IPS-NIHi11 (cell line): ENCODE results near the gene RASA3.
"Not testable (repeated sequence)": the region's sequence is repeated elsewhere in the genome, so short reads cannot be mapped to it uniquely, and the experiment has no call there.

Source experiments
- DNase-seq: peaks from one replicate; pipeline ENCODE4 v3.0.0; 2012; ENCODE audit warnings: mixed read lengths, low spot score

The RASA3 gene

DNA sequence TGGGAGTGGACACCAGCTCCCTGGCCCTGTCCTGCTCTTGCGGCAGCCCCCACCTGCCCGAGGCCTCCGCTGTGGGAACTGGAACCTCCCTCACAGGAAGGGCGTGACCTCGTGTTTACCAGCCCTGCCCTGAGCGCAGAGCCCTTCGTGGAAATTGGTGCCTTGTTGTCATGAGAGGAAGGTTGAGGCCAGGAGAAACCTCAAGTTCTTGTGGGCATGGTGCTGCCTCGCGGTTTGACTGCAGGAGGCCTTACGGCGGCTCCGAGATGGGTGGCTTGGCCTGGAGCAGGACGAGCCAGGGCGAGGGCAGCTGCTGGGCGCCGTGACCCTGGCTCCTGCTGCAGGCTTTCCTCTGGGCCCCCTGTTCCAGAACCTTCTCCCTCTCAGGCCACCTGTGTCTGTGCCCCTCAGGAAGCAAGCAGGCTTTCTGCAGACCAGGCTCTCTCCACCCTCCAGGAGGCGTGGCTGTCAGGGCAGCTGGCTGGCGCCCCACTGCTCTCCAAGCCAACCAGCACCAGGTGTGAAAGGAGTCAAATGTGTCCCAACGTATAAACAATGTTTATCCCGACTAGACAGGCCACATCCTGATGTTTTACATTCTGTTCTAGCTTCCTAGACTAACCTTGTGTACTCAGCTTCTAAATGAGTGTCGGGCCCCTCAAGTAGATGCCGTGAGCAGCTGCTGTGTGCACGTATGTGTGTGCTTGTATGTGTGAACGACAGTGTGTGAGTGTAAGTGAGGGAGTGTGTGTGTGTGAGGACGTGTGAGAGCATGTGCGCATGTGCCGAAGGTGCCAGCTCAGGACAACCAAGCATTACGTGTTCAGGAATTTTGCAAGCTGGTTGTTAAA is 10.4 kb upstream of the RASA3 start:
- no peak for DNase-seq

DNA sequence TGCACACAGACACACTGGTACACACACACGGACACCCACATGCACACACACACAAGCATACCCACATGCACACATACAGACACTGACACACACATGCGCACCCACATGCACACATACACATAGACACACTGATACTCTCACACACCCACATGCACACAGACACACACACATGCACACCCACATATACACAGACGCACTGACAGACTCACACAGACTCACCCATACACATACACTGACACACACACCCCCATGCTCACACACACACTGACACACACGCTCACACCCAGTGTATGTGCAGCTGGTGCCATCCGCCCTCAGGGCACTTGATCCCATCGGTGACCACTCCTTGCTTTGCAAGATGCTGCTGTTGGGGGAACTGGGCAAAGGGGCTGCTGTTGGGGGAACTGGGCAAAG is 9.7 kb upstream of the RASA3 start:
- no peak for DNase-seq

DNA sequence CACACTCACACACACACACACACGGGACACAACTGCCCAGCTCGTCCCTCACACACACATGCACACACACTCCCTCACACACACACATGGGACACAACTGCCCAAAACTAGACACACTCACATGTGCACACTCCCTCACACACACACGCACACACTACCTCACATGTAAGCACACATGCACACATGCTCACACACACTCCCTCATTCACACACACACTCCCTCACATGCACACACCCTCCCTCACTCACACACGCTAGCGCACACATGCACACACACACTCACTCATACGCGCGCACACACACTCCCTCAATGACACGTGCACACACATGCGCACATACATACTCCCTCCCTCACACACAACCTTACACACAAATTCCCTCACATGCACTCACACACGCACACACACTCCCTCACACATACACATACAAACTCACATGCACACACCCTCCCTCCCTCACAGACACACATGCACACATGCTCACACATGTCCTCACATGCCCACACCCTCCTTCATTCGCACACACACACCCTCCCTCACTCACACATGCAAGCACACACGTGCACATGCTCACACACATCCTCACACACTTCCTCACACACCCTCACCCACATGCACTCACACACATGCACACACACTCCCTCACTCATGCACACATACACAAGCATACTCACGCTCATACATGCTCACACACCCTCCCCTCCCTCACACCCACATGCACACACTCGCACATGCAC is 9.0 kb upstream of the RASA3 start:
- DNase-seq, result no peak

DNA sequence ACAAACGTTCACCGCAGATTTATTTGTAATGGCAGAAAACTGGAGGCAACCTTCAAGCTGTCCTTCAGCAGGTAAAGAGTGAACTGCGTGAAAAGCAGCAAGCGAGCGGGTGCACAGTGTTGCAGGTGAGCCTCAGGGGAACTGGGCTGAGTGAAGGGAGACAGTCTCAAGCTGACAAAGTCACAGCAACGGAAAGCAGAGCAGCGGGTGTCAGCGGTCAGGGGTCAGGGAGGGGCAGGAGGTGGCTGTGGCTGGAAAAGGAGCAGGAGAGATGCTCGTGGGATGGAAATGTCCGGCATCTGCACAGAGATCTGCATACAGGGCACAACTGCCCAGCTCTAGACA is 8.5 kb upstream of the RASA3 start:
- no peak for DNase-seq

DNA sequence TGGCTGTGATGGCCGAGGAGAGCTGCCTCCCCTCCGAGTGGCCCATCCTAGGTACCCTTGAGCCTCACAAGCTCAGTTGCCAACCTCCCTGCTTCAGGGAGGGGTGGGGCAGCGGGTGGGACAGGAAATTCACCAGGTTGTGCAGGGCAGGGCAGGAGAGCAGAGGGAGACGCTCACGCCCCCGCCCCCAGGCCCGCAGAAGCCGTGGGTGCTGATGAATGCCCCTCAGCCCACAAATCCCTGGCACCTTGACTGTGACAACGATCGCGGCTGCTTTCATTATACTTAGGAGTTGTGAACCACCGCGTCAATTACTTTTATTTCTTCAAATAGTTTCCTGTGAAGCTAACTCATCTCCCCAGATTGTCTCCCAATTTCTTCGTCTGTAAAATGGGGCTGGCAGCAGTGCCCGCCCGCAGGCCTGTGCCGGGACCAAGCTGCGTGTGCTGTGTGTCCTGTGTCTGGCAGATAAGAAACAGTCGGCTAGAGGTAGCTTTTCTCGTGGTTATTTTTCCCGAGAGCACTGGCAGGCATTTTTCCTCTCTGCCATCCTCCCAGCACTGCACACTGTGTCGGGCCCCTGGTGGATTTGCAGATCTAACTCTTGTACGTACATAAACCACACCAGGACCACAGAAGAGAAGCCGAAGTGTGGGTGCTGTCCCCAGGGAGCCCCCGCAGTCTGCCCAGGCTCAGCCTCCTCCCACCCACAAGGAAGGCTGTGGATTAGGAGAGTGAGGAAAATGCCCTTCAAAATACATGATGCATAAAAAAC is 7.9 kb upstream of the RASA3 start:
- DNase-seq, result no peak

DNA sequence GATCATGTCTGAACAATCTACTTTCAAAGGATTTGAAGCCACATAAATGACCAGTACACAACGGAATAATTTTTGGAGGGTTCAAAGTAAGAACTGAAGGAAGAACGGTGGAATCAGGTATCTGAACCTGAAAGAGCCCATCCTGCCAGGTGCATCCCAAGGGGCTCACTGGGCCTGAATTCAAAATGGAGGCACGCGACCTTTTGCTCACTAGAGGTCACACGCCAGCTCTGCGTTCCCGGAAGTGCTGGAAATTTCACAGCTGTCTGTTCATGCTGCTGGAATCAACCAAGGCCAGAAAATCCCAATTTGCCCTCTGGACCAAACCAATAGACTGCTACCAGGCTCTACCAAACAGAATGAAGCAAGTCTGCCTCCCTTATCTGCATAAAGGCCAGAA is 4.2 kb upstream of the RASA3 start:
- DNase-seq, result no peak

DNA sequence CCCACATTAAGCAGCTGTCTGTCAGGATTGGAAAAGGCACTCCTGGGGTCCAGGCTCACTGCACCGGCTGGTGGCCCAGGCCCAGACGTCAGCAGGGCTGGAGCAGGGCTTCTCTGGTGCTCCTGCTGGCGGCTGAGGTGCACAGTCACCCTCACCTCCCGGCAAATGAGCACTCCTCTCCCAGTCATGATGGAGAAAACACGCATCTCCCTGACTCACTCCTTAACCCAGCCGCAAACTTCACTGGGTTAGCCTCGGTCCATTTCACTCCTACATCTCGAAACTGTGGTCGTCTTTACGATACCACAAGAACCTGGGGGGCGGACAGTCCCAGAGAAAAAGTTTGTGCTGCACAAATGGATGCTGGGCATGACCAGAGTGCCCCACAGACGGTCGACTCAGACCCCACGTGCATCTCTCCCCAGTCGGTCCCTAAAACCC is 3.3 kb upstream of the RASA3 start:
- DNase-seq, result no peak

DNA sequence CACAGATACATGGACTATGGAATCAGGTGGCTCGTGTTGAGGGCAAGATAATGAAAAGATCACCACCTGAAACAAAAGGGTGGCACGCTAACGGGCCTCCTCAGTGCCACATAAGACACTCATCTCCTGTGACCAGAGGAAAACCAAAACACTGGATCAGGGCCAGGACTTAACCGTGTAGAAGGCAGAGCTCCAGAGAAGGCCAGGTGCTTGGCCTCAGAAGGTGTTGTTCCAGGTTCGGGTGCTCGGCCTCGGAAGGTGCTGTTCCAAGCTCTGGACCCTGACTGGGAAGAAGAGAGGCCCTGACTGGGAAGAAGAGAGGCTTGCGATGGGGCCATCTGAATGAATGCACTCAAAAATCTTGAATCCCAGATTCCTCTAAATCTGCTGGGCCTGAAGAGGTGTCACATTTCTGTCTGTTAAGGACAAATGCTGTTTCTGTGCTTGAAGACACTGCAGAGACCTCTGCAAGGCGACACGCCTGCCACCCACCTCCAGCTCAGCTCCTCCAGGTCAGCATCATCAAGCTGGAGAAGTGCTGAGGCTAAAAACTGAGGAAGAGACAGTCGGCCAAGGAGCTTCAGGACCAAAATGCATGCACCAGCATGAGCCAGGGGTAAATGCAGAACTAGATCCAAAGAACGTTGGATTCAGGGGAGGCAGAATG is 2.7 kb upstream of the RASA3 start:
- no peak for DNase-seq

DNA sequence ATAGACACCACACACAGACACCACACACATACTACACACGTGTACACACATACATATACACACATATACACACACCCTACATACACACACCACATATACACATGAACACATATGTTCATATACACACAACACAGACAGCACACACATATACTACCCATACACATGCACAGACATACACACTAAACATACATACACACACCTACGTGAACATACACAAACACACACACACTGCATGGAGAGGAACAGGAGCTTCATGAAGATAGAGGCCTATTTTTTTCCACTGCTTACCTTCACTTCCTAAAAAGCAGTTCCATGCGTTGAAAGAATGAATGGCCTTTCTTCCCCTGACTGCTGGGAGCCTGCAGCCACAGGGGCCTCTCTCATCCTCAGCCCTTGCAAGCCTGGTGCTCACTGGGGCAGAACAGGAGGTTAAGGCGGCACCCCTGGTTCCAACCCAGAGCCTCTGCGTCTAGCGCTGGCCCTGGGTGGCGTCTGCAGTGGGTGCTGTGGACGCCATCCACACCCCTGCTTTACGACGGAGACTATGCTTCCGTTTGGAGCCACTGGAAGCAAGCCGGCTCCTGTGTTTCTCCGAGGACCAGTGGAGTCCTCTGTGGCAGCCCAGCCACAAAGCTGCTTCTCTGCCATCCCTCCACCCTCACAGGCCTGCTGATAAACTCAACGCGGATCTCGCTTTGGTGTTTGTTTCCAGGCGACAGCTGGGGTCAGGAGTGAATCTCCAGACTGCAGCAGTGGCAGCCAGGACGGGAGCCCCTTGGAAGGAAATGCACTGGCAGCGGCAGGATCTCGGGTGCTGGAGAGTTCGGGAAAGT is 1.9 kb upstream of the RASA3 start:
- DNase-seq, result peak; percentile 45

DNA sequence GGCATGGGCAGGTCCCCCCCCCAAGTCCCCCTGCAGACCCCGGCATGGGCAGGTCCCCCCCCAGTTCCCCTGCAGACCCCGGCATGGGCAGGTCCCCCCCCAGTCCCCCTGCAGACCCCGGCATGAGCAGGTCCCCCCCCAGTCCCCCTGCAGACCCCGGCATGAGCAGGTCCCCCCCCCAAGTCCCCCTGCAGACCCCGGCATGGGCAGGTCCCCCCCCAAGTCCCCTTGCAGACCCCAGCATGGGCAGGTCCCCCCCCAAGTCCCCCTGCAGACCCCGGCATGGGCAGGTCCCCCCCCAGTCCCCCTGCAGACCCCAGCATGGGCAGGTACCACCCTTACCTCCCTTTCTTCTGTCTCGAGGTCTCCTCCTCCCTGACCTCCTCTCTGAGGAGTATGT is 1.1 kb upstream of the RASA3 start:
- not testable (repeated sequence) for DNase-seq

DNA sequence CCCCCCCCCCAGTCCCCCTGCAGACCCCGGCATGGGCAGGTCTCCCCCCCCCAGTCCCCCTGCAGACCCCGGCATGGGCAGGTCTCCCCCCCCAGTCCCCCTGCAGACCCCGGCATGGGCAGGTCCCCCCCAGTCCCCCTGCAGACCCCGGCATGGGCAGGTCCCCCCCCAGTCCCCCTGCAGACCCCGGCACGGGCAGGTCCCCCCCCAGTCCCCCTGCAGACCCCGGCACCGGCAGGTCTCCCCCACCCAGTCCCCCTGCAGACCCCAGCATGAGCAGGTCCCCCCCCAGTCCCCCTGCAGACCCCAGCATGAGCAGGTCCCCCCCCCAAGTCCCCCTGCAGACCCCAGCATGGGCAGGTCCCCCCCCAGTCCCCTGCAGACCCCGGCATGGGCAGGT is 703 bp upstream of the RASA3 start:
- not testable (repeated sequence) for DNase-seq

DNA sequence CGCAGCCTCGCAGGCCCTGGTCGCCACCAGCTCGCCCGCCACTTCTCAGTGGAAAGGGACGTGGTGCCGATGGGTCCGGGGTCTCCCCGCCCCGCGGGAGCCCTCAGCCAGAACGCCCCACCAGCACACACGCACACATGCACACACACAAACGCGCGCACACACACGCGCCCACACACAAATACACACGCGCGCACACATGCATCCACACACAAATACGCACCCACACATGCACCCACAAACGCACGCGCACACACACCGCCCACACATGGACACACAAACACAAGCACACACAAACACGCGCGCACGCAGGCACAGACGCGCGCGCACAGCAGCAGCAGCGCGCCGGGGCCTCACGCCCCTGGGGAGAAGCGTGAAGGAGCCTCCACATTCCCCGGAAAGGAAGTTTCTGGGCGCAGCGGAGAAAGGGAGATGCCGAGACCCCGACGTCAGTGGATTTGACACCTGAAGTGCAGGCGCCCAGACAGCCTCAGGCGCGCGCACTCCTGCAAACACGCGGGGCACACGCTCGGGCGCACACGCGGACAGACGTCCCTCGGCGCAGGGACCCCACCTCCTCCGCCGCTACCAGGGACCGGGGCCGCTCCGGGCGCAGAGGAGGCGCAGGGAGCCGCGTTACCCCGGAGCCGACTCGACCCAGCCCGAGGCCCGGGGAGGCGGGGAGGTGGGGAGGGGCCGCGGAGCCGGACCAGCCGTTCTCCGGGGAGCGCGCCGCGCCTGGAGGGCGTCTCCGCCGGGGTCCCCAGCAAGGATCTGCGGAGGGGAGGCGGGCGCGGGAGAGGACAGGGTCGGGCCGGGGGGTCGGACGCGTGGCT is 622 bp downstream of the RASA3 start:
- peak; percentile 72 for DNase-seq

DNA sequence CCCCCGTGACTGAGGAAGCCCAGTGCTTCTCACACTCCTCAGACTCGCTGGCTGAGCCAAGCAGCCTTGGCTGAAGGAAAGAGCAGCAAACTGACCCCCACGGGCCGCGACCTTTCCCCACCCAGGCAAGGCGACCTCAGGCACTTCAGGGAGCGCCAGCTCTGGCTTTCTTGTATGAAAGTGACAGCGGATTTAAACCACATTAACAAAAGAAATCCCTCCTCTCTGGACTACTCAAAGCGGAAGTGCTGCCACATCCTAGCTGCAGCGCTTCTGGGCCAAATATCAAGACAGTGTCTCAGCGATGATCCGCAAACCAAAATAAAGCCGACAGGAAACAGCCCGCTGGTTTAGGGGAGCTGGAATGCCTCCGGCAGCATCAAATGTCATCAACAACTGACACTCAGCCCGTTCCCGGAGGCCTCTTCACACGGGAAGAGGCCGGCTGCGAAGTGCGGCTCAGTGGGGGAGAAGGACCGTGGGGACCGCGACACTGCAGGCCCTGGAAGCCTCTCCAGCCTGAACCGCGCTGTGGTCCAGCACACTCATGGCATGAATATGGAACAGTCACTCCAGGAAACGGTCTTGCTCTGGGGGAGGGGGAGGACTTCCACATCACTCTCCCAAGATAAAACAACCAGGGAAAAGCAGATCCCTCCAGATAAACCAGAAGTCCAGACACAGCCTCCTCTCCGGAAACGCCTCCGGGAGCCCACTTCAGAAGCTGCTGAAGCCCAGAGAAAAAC is 1.4 kb downstream of the RASA3 start:
- DNase-seq, result no peak

DNA sequence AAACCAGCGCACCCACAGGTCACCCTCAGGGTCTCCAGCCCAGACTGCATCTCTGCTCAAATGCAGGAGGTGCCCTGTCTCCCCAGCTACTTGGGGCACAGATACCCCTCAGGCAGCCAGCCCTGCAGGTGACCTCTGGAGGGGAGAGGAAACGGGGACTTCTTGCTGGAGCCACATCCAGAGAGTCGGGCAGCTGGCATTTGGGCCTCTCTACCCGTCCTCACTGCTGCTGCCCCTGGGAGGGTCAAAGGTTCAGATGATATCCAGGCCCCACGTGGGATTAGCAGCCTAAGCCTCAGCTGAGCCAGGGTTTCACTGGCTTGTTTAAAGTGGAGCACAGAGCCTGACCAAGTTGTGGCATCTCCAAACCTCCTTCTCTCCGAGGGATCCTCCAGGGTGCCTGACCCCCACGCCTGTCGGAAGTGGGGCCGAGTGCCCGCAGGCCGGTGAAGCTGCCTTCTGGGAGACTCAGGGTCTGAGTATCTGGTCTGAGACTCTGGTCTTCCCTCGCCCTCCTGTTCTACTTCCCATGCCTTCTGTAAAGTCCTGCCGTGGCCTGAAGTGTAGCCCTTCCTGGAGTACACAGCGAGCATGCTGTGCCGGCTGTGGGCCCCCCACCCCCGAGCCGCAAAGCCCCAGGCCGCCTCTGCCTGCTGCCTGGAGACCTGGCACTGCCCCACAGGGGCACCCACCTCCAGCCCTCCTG is 2.1 kb downstream of the RASA3 start:
- DNase-seq, result no peak

DNA sequence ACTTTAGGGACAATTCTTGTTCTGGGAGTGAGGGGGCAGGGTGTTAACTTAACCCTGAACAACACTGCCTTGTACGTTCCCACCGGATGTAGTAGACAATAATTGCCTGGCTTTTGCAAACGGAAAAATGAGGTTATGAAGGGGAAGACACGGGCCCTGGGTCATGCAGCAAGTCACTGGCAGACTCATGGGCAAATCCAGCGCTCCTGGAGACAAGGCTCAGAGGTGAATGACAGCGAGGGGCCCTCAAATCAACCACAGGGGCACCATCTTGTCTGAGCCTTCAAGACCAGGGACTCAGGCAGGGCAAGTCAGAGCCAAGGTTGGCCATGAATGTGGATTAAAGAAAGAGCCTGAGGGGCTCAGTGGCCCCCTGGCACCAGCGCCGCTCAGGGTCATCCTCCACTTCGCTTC is 2.8 kb downstream of the RASA3 start:
- no peak for DNase-seq

DNA sequence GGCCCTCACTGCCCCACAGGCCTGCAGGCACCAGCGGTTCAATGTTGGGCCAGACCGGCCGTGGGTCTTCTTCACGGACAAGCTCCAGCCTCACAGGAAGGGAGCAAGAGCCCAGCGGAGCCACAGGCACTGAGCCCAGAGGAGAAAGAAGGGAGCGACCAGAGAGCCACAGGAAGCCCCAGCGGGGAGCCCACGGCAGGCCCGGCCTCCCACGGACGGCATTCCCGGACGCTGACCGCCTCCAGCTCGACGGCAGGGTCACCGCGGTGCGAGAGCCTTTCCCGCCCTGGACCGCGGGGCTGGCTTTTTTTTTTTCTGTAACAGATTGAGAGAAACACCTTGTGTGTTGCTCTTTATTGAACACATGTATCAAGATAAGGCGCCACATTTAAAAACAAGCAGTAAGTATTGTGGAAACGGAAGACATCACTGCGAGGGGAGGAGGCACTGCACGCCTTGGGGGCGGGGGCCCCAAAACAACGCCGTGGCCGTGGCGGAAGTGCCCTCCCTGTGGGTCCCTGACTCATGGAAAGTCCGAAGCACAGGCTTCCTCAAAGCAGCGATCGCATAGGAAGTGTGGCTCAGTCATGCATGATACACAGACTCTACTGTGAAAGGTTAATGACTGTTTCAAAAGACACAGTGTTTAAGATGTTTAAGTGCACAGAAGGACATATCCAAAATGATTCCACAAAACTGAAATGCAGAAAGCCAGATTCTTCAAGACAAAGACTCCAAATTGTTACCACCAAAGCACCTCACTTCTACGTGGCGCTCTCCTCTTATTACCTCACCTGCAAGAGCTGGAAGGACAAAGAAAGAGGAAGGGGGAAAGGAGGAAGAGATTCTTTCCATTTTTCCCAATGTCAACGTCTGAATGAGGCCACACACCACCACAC is 3.5 kb downstream of the RASA3 start:
- DNase-seq, result no peak

DNA sequence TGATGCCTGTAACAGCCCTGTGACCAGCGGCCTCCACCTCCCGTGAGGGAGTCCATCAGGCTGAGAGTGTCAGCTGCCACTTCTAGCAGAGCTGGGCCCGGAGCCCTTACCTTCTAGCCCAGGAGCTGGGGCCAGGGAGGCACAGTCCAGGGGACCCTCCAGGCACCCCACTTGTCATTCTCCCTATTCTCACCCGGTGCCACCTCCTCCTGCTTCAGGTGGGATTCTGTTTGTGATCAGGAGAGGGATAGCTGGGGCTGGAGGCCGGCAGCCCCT is 4.1 kb downstream of the RASA3 start:
- no peak for DNase-seq
